Peyer's patch (tissue), 4 donors: ENCODE measurements around the gene TAF3.

Source experiments
- CTCF ChIP-seq, 6 experiments: fragments of 450-650 bp in 4 of 6; fragments of 200-600 bp in 2 of 6; sonication (generic) in 1 of 6; IDR thresholded peaks; one replicate each; pipeline ENCODE4 v1.5.1; 2017 to 2019; ENCODE audit warnings: antibody characterized with exemption in 6 of 6, mild to moderate bottlenecking in 3 of 6, moderate library complexity in 1 of 6
- POLR2A ChIP-seq, 2 donors: fragments of 450-650 bp; IDR thresholded peaks; one replicate each; pipeline ENCODE4 v1.5.1; 2017; ENCODE audit warnings: antibody characterized with exemption in 2 of 2, mild to moderate bottlenecking in 2 of 2, moderate library complexity in 2 of 2

GRCh38 chr10:8065651-8066050 is 247.3 kb downstream of the TAF3 start:
- TF ChIP-seq CTCF (IDR thresholded peaks at IDR 0.05) (no peak), POLR2A (IDR thresholded peaks at IDR 0.05) (no peak)
